Stimulated activated CD8-positive, alpha-beta memory T cell treated with anti-CD3 and anti-CD28 coated beads, Interleukin-15, amount 100 ng/mL, for 48 hours (primary cell): ENCODE results near the gene TNS3.

ENCODE experiments used
- DNase-seq, 2 donors: peaks; one replicate each; pipeline ENCODE4 v3.0.0-alpha.2; 2020; ENCODE audit warnings: low read depth in 2 of 2

TNS3 gene

DNA sequence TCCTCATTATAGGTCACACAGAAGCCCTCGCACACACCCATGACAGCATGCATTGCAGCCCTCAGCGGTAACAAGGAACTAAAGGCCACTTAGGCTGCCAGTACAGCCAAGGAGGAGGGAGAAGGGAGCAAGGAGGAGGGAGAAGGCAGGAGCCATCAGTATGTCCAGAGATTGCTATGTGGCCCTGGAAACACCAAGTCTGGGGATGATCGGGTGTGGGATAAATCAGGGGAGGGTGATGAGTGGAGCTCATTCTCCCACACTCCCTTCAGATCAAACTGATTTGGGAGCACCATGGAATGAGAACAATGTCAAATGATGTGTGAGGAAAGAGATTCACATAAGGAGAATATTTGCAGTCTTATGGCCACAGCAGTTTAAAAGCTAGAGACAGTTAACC, 350.9 kb downstream of the TNS3 start:
- DNase-seq, result no peak

DNA sequence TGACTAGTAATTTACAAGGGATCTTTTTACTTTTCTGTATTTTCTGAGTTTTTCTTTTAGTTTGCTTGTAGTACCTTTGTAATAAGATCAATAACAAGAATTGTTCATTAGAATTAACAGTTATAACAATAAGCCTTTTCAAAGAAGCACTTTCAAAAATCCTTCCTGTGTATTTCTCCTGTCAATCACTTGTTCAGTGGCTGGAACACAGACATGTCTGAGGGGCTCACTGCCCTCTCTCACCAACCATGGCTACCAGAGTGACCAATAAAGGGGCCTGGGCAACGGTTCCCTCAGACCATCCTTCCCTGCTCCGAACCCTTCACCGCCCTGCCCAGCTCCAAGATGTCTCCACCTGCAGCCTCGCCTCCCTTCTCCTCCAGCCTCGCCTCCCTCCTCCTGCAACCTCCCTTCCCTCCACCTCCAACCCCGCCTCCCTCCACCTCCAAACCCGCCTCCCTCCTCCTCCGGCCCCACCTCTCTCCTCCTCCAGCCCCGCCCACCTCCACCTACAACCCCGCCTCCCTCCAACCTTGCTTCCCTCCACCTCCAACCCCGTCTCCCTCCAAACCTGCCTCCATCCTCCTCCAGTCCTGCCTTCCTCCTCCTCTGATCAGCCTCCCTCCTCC, 353.4 kb downstream of the TNS3 start:
- no peak for DNase-seq

DNA sequence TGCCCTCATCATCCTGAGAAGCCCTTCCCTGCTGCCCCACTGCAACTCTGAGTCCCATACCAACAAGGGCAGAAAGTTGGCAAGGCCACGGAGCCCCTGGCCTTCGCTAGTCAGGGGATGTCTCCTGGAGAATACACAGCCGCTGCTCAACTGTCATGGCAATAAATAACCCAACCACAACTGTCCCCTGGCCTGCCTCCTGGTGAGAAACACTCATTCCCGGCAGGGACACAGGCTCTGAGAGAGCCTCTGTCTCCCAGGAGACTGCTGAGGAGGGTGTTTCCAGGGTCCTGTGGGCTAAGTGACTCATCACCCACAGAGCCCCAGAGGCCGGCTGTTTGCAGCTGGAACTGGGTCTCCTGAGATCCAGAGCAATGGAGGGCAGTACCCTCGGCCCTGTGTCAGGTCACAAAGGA, 354.1 kb downstream of the TNS3 start:
- DNase-seq, result no peak

GRCh38 chr7:47226696-47227095, 355.2 kb downstream of the TNS3 start:
- no peak for DNase-seq

DNA sequence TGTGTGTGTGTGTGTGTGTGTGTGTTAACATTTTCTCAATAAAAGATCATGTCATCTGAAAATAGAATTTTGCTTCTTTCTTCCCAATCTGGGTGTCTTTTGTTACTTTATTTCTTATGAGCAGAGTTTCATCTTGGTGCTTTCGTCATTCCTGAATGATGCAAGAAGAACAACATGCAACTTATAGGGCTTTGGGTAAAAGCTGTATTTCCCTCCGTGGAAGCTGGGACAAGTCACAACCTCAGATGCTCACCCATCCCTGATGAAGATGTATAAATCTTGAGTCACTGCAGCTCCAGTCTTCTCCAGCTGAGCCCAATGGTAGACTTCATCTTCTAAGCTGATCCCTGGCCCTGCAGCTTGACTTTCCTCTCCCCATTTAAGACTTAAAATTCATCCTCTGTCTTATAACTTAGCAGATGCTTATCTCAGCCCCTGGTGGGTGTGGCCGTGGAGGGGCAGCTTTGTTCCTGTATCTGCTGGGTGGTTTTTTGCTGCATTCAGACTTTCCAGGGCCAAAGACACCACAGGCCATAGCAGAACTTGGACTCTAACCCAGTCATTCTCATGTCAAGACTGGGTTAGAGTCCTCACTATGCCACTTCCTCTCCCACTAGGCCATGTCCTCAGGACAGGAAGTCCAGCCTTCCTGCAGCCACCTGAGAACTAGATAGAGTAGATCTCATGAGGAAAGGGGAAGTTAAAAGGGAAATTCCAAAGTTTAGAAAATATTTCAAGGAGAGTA, 356.4 kb downstream of the TNS3 start:
- DNase-seq, result no peak
